Hepatocyte (in vitro differentiated cells): ENCODE results near the gene RYR3.

Experiments
- EZH2 ChIP-seq: fragments of 200-600 bp; sonication (generic); IDR thresholded peaks from 2 replicates; pipeline ENCODE4 v1.6.1; 2016; ENCODE audit warnings: antibody characterized with exemption, mild to moderate bottlenecking, borderline replicate concordance
- EZH2phosphoT487 ChIP-seq: fragments of 200-600 bp; sonication (generic); IDR thresholded peaks from one replicate; pipeline ENCODE4 v1.6.1; 2018; ENCODE audit warnings: antibody characterized with exemption, mild to moderate bottlenecking, low read depth, moderate library complexity; ENCODE audit not compliant: unreplicated experiment, severe bottlenecking
- TF ChIP-seq, protein P1 (sequence below): fragments of 200-600 bp; sonication (generic); IDR thresholded peaks from 2 replicates; pipeline ENCODE4 v1.5.1; 2016; ENCODE audit warnings: antibody characterized with exemption, mild to moderate bottlenecking; ENCODE audit not compliant: poor library complexity

DNA sequence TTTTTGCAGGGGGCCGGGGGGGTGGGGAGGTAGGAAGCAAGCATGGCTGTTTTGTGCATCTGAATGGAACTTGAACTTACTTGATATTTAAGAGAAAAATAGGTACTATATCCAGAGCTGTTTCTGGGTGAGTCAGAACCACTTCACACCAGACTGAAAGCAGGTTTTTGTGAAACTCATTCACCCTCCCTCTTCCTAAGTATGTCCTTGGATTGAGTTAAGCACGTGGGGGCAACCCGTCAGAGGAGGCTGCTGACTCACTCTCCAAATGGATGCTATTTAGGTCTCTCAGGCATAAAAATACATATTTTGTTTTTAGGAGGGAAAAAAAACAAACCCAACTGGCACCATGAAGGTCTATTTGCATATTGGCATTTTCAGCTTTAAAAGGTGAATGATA is 270.3 kb downstream of the RYR3 start:
- TF ChIP-seq, protein P1, sequence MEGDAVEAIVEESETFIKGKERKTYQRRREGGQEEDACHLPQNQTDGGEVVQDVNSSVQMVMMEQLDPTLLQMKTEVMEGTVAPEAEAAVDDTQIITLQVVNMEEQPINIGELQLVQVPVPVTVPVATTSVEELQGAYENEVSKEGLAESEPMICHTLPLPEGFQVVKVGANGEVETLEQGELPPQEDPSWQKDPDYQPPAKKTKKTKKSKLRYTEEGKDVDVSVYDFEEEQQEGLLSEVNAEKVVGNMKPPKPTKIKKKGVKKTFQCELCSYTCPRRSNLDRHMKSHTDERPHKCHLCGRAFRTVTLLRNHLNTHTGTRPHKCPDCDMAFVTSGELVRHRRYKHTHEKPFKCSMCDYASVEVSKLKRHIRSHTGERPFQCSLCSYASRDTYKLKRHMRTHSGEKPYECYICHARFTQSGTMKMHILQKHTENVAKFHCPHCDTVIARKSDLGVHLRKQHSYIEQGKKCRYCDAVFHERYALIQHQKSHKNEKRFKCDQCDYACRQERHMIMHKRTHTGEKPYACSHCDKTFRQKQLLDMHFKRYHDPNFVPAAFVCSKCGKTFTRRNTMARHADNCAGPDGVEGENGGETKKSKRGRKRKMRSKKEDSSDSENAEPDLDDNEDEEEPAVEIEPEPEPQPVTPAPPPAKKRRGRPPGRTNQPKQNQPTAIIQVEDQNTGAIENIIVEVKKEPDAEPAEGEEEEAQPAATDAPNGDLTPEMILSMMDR = no peak
- TF ChIP-seq EZH2 (no peak), EZH2phosphoT487 (no peak)
